HG03442 (cell line): ENCODE results near the gene CFB.
A peak's percentile ranks its signal among the peaks of the same experiment; 100 is the strongest.

Experiments
- ATAC-seq: cut with Tn5 transposase; IDR thresholded peaks from one replicate; pipeline ENCODE4 v1.9.1; 2021; ENCODE audit warnings: mild to moderate bottlenecking, moderate library complexity; ENCODE audit not compliant: unreplicated experiment

CFB gene

DNA sequence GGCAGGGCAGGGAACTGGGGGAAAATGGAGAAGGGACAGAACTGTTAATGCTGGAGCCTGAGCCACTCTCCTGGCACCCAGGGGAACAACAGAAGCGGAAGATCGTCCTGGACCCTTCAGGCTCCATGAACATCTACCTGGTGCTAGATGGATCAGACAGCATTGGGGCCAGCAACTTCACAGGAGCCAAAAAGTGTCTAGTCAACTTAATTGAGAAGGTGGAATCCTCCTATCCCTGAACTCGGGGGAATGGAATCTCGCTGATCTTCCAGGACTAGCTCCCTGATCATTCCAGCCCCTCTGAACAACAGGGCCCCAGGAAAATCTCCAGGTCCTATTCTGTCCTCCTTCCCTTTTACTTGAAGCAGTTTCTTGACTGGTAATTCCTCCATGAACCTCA is 2.0 kb downstream of the CFB start:
- ATAC-seq, result no peak

GRCh38 chr6:31948306-31948705 is 2.4 kb downstream of the CFB start:
- no peak for ATAC-seq

DNA sequence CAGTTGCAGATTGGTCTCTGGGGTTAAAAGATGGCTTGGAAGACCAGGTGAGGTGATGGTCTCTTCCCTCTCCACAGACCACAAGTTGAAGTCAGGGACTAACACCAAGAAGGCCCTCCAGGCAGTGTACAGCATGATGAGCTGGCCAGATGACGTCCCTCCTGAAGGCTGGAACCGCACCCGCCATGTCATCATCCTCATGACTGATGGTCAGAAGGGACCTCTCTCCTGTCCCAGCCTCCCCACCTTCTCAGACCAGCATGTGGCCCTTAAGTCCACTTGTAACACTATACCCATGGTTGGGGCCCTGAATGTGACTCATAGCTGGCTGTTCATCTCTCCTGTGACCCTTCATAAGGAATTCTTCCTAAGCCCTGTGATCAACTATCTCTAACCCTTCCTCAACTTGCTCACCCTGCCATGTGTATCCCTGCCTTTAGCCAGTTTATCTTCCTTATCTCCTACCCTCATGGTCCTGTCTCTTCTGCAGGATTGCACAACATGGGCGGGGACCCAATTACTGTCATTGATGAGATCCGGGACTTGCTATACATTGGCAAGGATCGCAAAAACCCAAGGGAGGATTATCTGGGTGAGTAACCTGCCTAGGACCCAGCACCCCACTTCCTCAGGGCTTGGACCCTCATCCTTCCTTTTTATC is 3.0 kb downstream of the CFB start:
- ATAC-seq, result no peak

DNA sequence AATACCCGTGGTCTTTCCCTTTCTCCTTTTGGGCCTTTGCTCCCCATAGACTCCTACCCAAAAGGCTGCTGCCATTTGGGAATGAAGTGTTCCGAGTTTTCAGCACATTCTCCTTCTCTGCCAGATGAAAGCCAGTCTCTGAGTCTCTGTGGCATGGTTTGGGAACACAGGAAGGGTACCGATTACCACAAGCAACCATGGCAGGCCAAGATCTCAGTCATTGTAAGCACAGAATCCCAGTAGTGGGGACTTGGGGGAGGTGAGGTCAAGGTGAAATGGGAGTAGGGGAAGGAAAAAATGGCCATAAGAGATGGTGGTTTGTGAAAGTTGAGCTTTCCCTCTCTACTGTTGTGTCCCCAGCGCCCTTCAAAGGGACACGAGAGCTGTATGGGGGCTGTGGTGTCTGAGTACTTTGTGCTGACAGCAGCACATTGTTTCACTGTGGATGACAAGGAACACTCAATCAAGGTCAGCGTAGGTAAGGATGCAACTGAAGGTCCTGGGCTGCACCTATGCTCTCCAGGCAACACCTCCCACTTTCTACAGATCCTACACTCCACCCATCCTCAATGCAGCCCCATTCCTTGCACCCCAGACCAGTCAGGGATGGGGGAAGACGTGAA is 4.1 kb downstream of the CFB start:
- ATAC-seq, result no peak

DNA sequence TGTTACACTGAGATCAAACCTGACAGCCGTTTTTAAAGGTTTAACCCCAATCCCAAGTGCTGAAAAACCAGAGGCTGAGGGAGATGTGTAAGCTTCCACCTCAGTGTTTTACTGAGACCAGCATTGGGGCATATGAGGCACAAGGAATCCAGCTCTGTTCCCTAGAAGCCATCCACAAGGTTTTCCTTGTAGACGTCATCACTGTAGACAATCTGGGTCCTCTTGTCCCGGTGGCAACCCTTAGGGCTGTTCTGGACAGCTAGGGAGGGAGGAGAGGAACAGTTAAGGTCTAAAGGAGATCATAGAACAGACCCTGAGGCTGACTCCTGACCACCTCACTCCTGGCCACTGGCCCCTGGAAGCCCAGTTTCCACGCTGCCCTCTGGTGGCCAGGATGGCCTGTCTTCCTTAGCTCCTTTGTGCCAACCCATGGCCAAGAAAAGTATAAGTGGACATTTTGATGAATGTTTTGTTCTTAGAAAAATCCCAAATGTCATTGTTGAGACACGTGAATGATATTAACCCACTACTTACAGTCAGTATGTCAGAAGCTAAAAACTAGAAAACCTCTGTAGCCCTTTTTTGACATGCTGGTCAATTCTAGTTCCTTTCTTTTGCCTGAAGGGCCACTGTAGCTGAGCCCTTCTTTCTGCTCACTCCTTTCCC is 6.4 kb downstream of the CFB start:
- ATAC-seq, result no peak

DNA sequence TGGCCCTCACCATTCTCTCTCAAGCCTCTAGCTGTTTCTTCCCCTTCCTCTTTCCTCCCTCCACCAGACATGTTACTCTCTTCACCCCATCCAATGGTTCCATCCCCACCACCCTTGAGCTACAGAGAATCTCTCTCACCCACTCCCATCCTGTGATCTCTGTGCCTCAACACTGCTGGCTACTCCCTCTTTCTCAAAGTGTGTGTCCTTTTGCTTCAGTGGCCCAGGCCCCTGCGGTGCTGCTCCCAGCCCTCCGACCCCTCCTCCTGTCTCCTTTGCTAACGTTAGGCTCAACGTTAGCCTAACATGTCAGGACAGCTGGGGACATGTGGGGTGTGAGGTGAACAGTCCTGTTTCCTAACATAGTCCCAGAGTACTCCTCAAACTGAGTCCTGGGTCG is 7.0 kb downstream of the CFB start:
- no peak for ATAC-seq

DNA sequence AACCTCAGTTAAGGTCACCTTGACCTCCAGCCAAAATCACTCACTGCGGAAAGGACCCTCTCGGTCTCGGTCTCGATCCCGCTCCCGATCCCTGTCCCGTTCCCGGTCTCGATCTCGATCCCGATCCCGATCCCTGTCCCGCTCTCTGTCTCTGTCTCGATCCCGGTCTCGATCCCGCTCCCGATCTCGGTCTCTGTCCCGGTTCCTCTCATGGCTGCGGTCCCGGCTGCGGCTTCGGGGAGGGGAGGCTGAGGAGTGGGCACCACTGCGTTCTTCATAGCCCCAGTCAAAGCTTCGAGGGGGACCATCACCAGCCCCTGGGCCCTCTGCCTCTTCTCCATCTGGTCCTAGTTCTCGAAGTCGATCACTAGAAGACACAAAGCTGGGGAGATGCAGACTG is 8.6 kb downstream of the CFB start:
- ATAC-seq, result no peak

GRCh38 chr6:31956796-31957195 is 10.9 kb downstream of the CFB start:
- ATAC-seq, result no peak

DNA sequence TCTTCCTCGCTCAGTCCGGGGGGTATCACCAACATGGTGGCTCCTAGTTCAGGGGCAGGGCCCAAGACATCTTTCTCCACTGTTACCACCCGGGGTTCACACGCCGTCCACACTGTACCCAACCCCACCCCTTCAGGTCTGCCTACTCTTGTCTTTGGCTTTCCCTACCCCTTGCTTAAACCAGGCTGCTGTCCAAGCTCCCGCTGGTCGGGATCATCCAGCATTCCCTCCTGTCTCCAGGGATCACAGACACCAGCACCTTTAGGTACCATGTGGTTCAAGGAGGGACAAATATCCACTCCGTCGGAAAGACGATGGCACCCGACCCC is 12.5 kb downstream of the CFB start:
- ATAC-seq, result peak; percentile 11

- peak; percentile 96 for ATAC-seq
Measured at GRCh38 chr6:31958741-31959739, 13.1 kb downstream of the CFB start, which contains the start of the genes NELFE and SKIC2. TSS of gene NELFE (minus strand) at chr6:31958971. CDS start at chr6:31958446, 525 bp downstream. TSS of gene SKIC2 (plus strand) at chr6:31959175. CDS start at chr6:31959193, 18 bp downstream.

- no peak for ATAC-seq
Measured at GRCh38 chr6:31961616-31962015, 15.7 kb downstream of the CFB start.

DNA sequence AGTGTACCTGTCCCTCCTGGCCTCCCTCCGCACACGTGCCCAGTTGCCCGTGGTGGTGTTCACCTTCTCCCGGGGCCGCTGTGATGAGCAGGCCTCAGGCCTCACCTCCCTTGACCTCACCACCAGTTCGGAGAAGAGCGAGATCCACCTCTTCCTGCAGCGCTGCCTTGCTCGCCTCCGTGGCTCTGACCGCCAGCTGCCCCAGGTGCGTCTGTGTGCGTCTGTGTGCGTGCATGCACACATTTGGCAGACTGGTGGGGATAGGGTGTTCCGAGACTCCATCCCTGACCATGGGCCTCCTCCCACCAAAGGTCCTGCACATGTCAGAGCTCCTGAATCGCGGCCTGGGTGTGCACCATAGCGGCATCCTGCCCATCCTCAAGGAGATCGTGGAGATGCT is 18.0 kb downstream of the CFB start:
- ATAC-seq, result no peak

GRCh38 chr6:31965700-31966099 is 19.8 kb downstream of the CFB start:
- no peak for ATAC-seq

- ATAC-seq, result no peak
Measured at GRCh38 chr6:31966506-31966905, 20.6 kb downstream of the CFB start.

- ATAC-seq, result no peak
Measured at GRCh38 chr6:31966997-31967925, 21.4 kb downstream of the CFB start.

GRCh38 chr6:31967926-31968320 is 22.0 kb downstream of the CFB start:
- no peak for ATAC-seq

- no peak for ATAC-seq
Measured at GRCh38 chr6:31968326-31968725, 22.4 kb downstream of the CFB start.

DNA sequence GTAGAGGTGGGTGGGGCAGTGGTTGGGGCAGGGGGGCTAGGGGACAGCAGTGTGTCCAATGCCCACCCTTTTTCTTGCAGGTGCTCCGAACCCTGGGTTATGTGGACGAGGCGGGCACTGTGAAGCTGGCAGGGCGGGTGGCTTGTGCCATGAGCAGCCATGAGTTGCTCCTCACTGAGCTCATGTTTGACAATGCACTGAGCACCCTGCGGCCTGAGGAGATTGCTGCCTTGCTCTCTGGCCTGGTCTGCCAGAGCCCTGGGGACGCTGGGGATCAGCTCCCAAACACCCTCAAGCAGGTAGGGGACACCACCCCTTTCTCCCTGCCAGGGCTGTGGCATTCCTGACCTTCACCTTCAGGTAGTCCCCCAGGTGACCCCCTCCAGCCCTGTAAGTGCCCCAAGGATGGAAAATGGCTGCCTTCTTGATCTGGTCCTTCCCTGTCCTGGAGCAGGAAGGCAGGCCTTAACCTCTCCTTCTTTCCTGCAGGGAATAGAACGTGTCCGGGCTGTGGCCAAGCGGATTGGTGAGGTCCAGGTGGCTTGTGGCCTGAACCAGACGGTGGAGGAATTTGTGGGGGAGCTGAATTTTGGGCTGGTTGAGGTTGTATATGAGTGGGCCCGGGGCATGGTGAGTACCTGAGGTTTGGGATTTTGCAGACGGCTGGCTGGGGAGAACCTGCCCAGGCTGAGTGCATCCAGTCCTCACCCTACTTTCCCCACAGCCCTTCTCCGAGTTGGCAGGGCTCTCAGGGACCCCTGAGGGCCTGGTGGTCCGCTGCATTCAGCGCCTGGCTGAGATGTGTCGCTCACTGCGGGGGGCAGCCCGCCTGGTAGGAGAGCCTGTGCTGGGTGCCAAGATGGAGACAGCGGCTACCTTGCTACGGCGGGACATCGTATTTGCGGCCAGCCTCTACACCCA is 23.2 kb downstream of the CFB start:
- ATAC-seq, result no peak
